ENCODE measurements around the gene FNDC3B. TPM values are rescaled to one million over a fixed set of nuclear protein-coding genes. Genes with fewer than 3 reads are reported as not detected.

Gene FNDC3B
- total RNA-seq, 1 donor from 2014 or later = 68.5 TPM

DNA sequence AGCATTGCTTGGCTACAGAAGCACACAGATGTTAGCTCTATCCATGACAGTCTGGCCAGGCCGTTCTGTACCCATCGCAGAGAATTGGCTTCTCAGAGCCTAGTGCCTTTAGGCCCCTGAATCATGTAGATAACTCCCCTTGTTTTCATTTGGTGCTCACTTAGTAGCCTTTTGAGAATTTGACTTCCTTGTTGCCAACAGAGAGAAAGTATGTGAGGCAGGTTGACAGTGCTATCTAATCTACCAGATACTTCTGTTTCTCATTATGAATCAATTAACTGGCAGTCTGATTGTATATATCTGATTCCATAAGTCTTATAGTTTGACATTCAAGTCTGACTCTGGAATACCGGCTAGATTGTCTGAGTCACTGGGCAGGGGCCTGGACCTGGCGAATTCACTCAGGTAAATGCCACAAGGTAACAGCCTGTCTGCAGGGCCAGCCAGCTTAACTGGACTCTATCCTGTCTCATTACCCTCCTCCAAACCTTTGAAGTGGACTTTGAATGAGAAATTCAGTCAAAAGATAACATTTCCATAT is 248.6 kb downstream of the FNDC3B start:
- TF ChIP-seq POLR2AphosphoS5 (IDR thresholded peaks at IDR 0.05; ENCODE audit: insufficient read depth in 1 of 2, low read depth in 1 of 2) (no peak), POLR2A (IDR thresholded peaks at IDR 0.05) (no peak)
- TF ChIP-seq, protein P1, sequence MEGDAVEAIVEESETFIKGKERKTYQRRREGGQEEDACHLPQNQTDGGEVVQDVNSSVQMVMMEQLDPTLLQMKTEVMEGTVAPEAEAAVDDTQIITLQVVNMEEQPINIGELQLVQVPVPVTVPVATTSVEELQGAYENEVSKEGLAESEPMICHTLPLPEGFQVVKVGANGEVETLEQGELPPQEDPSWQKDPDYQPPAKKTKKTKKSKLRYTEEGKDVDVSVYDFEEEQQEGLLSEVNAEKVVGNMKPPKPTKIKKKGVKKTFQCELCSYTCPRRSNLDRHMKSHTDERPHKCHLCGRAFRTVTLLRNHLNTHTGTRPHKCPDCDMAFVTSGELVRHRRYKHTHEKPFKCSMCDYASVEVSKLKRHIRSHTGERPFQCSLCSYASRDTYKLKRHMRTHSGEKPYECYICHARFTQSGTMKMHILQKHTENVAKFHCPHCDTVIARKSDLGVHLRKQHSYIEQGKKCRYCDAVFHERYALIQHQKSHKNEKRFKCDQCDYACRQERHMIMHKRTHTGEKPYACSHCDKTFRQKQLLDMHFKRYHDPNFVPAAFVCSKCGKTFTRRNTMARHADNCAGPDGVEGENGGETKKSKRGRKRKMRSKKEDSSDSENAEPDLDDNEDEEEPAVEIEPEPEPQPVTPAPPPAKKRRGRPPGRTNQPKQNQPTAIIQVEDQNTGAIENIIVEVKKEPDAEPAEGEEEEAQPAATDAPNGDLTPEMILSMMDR (IDR thresholded peaks at IDR 0.05) = no peak
- H3K4me1 ChIP-seq = peaks cover 8% of the 10 kb centered on the region
- intact Hi-C loops (cut with DNase I) = no loop called here
- H3K27me3 ChIP-seq = no peaks in the 10 kb centered on the region
- peaks cover 0 to 8% of the 10 kb centered on the region in 2 donors for H3K36me3 ChIP-seq
- no peaks in the 10 kb centered on the region for H3K9me3 ChIP-seq
- no peak overlapping the region for H3K27ac ChIP-seq
- no peak for DNase-seq (ENCODE audit: extremely low spot score in 2 of 2)
- no peak overlapping the region for H3K4me3 ChIP-seq

DNA sequence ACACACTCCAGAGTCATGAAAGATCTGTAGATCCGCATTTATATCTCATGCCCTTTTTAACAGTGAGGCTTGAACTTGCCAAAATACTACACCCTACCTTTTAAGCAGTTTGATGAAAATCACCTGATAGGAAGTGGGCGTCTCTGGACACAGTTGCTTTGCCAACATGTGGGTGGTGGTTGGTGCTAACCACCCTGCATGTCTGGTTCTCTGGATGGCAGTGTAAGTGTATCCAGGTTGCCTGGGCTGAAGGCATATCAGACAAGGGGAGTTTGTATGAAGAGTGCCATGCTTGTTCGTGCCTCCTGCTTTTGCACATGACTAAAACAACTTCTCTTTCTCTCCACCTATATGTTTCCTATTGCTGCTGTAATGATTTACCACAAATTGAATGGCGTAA is 249.3 kb downstream of the FNDC3B start:
- Histone ChIP-seq H3K27me3 (no peaks in the 10 kb centered on the region), H3K9me3 (no peaks in the 10 kb centered on the region), H3K36me3 (peaks cover 0 to 8% of the 10 kb centered on the region in 2 donors), H3K27ac (no peak overlapping the region), H3K4me1 (peaks cover 8% of the 10 kb centered on the region), H3K4me3 (no peak overlapping the region)
- no peak for DNase-seq (ENCODE audit: extremely low spot score in 2 of 2)
- no peak for TF ChIP-seq POLR2A (IDR thresholded peaks at IDR 0.05)
- no peak for TF ChIP-seq POLR2AphosphoS5 (IDR thresholded peaks at IDR 0.05; ENCODE audit: insufficient read depth in 1 of 2, low read depth in 1 of 2)
- TF ChIP-seq, protein P1 (IDR thresholded peaks at IDR 0.05) = no peak
- intact Hi-C loops (cut with DNase I) = no loop called here

DNA sequence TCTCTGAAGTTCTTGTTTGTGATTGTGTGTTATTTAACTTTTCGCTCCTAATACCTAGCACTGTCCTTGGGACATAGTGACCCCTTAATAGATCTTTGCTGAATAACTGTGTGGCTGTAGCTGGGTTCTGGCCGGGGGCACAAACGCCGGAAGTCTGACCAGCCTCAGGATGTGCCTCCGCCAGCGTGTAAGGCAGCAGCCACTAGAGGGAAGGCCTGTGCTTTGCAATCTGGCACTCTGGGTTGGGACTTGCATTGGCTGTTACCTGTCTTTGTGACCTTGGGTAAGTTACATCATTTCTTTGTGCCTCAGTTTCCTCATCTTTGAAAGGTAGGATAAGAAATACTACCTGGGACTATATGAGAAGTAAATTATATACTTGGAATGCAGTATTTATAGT is 250.2 kb downstream of the FNDC3B start:
- intact Hi-C loops (cut with DNase I) = no loop called here
- H3K27me3 ChIP-seq = no peaks in the 10 kb centered on the region
- TF ChIP-seq POLR2A (IDR thresholded peaks at IDR 0.05) = no peak
- TF ChIP-seq, protein P1 (IDR thresholded peaks at IDR 0.05) = peak in 1 of 3 experiments; percentile 28
- peaks cover 0 to 8% of the 10 kb centered on the region in 2 donors for H3K36me3 ChIP-seq
- peaks cover 8% of the 10 kb centered on the region for H3K4me1 ChIP-seq
- no peak overlapping the region for H3K27ac ChIP-seq
- H3K4me3 ChIP-seq = no peak overlapping the region
- H3K9me3 ChIP-seq = no peaks in the 10 kb centered on the region
- DNase-seq (ENCODE audit: extremely low spot score in 2 of 2) = no peak

DNA sequence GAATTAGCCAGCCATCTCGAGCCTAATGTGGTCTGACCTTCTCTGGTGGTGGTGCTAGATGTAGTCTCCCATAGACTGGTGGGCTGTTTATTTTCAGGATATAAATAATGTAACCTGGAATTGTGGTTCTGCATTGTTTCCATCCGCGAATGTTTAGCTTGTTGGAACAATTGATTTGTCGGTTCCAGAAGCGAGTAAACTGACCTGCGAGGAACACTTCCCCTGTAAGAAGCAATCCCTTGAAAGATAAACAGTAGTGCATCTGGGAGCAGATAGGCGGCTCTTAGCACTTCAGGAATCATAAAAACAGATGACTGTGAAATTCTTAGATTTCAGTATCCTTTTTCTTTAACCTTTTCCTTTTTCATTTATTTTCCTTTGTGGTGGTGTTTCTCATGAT is 251.1 kb downstream of the FNDC3B start:
- H3K4me1 ChIP-seq = peaks cover 8% of the 10 kb centered on the region
- H3K27me3 ChIP-seq = no peaks in the 10 kb centered on the region
- H3K4me3 ChIP-seq = no peak overlapping the region
- TF ChIP-seq POLR2A (IDR thresholded peaks at IDR 0.05) = no peak
- no peak for TF ChIP-seq POLR2AphosphoS5 (IDR thresholded peaks at IDR 0.05; ENCODE audit: insufficient read depth in 1 of 2, low read depth in 1 of 2)
- TF ChIP-seq, protein P1 (IDR thresholded peaks at IDR 0.05) = no peak
- no peak overlapping the region for H3K27ac ChIP-seq
- no peak for DNase-seq (ENCODE audit: extremely low spot score in 2 of 2)
- peaks cover 0 to 8% of the 10 kb centered on the region in 2 donors for H3K36me3 ChIP-seq
- H3K9me3 ChIP-seq = no peaks in the 10 kb centered on the region
- intact Hi-C loops (cut with DNase I) = no loop called here

DNA sequence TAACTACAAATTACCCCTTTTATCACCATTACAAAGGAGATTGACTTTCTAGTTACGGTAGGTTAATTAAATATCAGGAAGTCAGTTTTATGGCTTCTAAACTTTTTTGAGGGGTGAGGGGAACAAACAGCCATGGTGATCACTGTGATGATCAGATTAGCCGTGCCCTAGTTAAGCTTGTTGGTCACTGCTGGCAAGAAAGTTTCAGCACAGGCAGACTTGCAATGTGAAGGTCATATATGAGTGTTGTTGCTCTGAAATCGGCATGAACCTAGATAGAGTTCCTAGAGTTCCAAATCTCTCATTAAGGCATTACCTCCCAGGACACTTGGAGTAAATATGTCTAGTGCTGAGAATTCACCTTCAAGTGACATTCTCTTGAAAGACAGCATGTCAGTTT is 252.3 kb downstream of the FNDC3B start:
- Histone ChIP-seq H3K36me3 (peaks cover 0 to 8% of the 10 kb centered on the region in 2 donors), H3K4me1 (peaks cover 8% of the 10 kb centered on the region), H3K27ac (no peak overlapping the region), H3K27me3 (no peaks in the 10 kb centered on the region), H3K4me3 (no peak overlapping the region), H3K9me3 (no peaks in the 10 kb centered on the region)
- DNase-seq (ENCODE audit: extremely low spot score in 2 of 2) = no peak
- intact Hi-C loops (cut with DNase I) = no loop called here
- TF ChIP-seq, protein P1 (IDR thresholded peaks at IDR 0.05) = no peak
- no peak for TF ChIP-seq POLR2AphosphoS5 (IDR thresholded peaks at IDR 0.05; ENCODE audit: insufficient read depth in 1 of 2, low read depth in 1 of 2)
- TF ChIP-seq POLR2A (IDR thresholded peaks at IDR 0.05) = no peak

Measured in vagina (tissue), 2 donors.